HepG2 (cell line): ENCODE results near the gene ELAPOR1. TPM values are rescaled to one million over a fixed set of nuclear protein-coding genes. Genes with fewer than 3 reads are reported as not detected.
A peak's percentile ranks its signal among the peaks of the same experiment; 100 is the strongest.

ENCODE experiments used
- E2F1 ChIP-seq: sonication (generic); formaldehyde crosslinking; IDR thresholded peaks from 2 replicates; pipeline ENCODE4 v1.5.0; 2020; ENCODE audit warnings: missing genetic modification reagents
- GLMP ChIP-seq: sonication (generic); formaldehyde crosslinking; IDR thresholded peaks from 2 replicates; pipeline ENCODE4 v1.9.0; 2021; ENCODE audit warnings: missing genetic modification reagents, mild to moderate bottlenecking, borderline replicate concordance
- KDM1A ChIP-seq: IDR thresholded peaks from 2 replicates; pipeline ENCODE4 v1.6.1; 2016; ENCODE audit warnings: missing compliant biosample characterization
- KIAA2018 ChIP-seq: sonication (generic); formaldehyde crosslinking; IDR thresholded peaks from 2 replicates; pipeline ENCODE4 v1.5.0; 2020; ENCODE audit warnings: mild to moderate bottlenecking, missing genetic modification reagents, borderline replicate concordance
- NFE2L2 ChIP-seq: fragments of 150-350 bp; IDR thresholded peaks from 2 replicates; pipeline ENCODE4 v1.6.1; 2014; ENCODE audit warnings: low read length
- SAP130 ChIP-seq: IDR thresholded peaks from 2 replicates; pipeline ENCODE4 v1.6.1; 2016; ENCODE audit warnings: low read depth
- SOX5 ChIP-seq: IDR thresholded peaks from 2 replicates; pipeline ENCODE4 v1.6.1; 2016; ENCODE audit warnings: borderline replicate concordance
- ZKSCAN5 ChIP-seq: sonication (generic); formaldehyde crosslinking; IDR thresholded peaks from 2 replicates; pipeline ENCODE4 v1.5.1; 2020; ENCODE audit warnings: mild to moderate bottlenecking, missing genetic modification reagents
- ZNF407 ChIP-seq: sonication (generic); formaldehyde crosslinking; IDR thresholded peaks from one replicate; pipeline ENCODE4 v1.5.1; 2020; ENCODE audit warnings: mild to moderate bottlenecking, missing genetic modification reagents; ENCODE audit errors: not compliant biosample characterization
- ZNF562 ChIP-seq: sonication (generic); formaldehyde crosslinking; IDR thresholded peaks from 2 replicates; pipeline ENCODE4 v1.8.0; 2022; ENCODE audit warnings: missing genetic modification reagents, borderline replicate concordance
- polyA plus RNA-seq, 8 experiments: library from polyadenylated mRNA; depleted of rRNA in 3 of 8; stranded (reverse) in 7 of 8; unstranded in 1 of 8; fragments of >200 nt; fragmentation: Illumina TruSeq in 4 of 8; extraction: Trizol in 4 of 8; gene quantifications; 2 replicates each; pipeline versions ENCODE4 v1.2.1 to v1.2.3, GENCODE V29; 2011 to 2016; ENCODE audit warnings: low read depth in 4 of 8, missing spikeins in 1 of 8, mixed read lengths in 1 of 8; ENCODE audit not compliant: insufficient read depth in 1 of 8
- total RNA-seq, 5 experiments: library from RNA; depleted of rRNA; stranded (reverse); fragments of >200 nt; fragmentation: Illumina TruSeq; extraction: Trizol; gene quantifications; 2 replicates each; pipeline ENCODE4 v1.2.3, GENCODE V29; 2016; ENCODE audit warnings: low read depth in 1 of 5

Gene ELAPOR1
- total and polyA plus RNA-seq, 2 of the 13 experiments (the other 11 are each of a cell fraction or from before 2014, with no cell fraction given): 0.13 to 0.20 TPM

- TF ChIP-seq KIAA2018 (CRISPR knock-in tag) (no peak), E2F1 (CRISPR knock-in tag) (no peak), SOX5 (no peak), KDM1A (CRISPR knock-in tag) (0 out of 2 replicates have a peak, but pooled peaks have one; percentile 51), ZKSCAN5 (CRISPR knock-in tag) (no peak), ZNF562 (CRISPR knock-in tag) (no peak), SAP130 (CRISPR knock-in tag) (peak; percentile 68), ZNF407 (CRISPR knock-in tag) (no peak), GLMP (CRISPR knock-in tag) (no peak), NFE2L2 (no peak)
These were observed 1.1 kb upstream of the ELAPOR1 start (continued) for GRCh38 chr1:109112652-109113285.
